Heart left ventricle (tissue), 13 donors: ENCODE data around the gene STX1B.

Experiments
- POLR2A ChIP-seq, 2 donors: fragments of 450-650 bp; IDR thresholded peaks; one replicate each; pipeline ENCODE4 v1.6.1; 2017; ENCODE audit warnings: antibody characterized with exemption in 2 of 2, mild to moderate bottlenecking in 2 of 2, moderate library complexity in 2 of 2
- TF ChIP-seq, protein P1 (sequence below), 12 donors: fragments of 200-600 bp; sonication (generic) in 4 of 12; IDR thresholded peaks; one replicate each; pipeline versions ENCODE4 v1.5.0 to v1.8.0; 2018 to 2022; ENCODE audit warnings: antibody characterized with exemption in 12 of 12, mild to moderate bottlenecking in 5 of 12
- donor health status: ischemic (EF 13 %, LVEDD 7.1; RV severe dilation, severe dysfunction).
- donor health status: DM: no; HTN: yes; CAD: no.
- donor health status: DM: no; HTN: no; CAD: no.
- donor health status: ischemic (EF 25% LVEDD 6.9; RV normal size, moderate dysfunction).
- donor health status: ischemic (EF 25% LVEDD 5.7; RV mildly dilated, moderate dysfunction).
- donor health status: ischemic (EF 35%, LVEDD 5.7; RV mildly dilated, moderate dysfunction).
- donor health status: nonischemic (EF 11% LVEDD 7.7; RV severe dilation, severe dysfunction).
- donor health status: DM: yes; HTN: yes; CAD: no.
- donor health status: PGD.
- donor health status: ischemic (EF 29% LVEDD 5.4; RV normal size, mild dysfunction).
- donor health status: nonischemic (EF 23%, LVEDD 6.1; RV moderate dilation, normal function).

DNA sequence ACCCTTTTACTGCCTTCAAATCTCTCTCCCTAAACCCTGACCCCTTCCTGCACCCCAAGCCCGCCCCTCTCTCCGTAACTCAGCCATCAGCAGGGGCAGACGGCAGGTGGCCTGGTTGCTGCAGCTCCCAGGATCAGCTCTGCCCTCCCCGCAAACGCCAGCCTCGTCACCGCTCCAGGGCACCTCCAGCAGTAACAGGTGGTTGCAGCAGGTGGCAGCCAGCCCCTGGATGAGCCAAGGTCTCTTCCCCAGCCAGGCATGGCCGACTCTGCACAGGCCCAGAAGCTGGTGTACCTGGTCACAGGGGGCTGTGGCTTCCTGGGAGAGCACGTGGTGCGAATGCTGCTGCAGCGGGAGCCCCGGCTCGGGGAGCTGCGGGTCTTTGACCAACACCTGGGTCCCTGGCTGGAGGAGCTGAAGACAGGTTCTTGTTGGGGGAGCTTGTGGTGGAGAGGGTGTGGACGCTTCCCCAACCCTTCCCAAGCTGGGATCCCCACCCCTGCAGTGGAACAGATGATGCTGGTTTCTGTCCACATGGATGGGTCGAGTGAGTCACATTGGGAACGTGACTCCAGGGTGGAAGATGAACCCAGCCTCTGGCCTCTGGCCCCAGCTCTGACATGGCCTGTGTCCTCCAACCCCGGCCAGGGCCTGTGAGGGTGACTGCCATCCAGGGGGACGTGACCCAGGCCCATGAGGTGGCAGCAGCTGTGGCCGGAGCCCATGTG lies 24.9 kb downstream of the STX1B start:
- TF ChIP-seq, protein P1, sequence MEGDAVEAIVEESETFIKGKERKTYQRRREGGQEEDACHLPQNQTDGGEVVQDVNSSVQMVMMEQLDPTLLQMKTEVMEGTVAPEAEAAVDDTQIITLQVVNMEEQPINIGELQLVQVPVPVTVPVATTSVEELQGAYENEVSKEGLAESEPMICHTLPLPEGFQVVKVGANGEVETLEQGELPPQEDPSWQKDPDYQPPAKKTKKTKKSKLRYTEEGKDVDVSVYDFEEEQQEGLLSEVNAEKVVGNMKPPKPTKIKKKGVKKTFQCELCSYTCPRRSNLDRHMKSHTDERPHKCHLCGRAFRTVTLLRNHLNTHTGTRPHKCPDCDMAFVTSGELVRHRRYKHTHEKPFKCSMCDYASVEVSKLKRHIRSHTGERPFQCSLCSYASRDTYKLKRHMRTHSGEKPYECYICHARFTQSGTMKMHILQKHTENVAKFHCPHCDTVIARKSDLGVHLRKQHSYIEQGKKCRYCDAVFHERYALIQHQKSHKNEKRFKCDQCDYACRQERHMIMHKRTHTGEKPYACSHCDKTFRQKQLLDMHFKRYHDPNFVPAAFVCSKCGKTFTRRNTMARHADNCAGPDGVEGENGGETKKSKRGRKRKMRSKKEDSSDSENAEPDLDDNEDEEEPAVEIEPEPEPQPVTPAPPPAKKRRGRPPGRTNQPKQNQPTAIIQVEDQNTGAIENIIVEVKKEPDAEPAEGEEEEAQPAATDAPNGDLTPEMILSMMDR (IDR thresholded peaks at IDR 0.05) = no peak
- no peak for TF ChIP-seq POLR2A (IDR thresholded peaks at IDR 0.05)
